K562 (cell line): ENCODE data around the gene MLH1. TPM values are rescaled to one million over a fixed set of nuclear protein-coding genes. Genes with fewer than 3 reads are reported as not detected.
A peak's percentile ranks its signal among the peaks of the same experiment; 100 is the strongest.

ENCODE experiments used
- ADNP ChIP-seq: fragments of 200-800 bp; sonication (Bioruptor generic); IDR thresholded peaks from 2 replicates; pipeline ENCODE4 v1.6.1; 2016; ENCODE audit warnings: missing genetic modification characterization, missing compliant biosample characterization
- ATF3 ChIP-seq, 2 experiments: fragments of 450-650 bp in 1 of 2; sonication (generic) in 1 of 2; formaldehyde crosslinking in 1 of 2; IDR thresholded peaks in 1 of 2; conservative IDR thresholded peaks in 1 of 2; 2 replicates each; pipeline versions ENCODE4 v1.6.1 to v1.8.1; 2016 to 2023; ENCODE audit warnings: mild to moderate bottlenecking in 2 of 2, moderate library complexity in 2 of 2, inconsistent platforms in 1 of 2, missing genetic modification reagents in 1 of 2
- ELF1 ChIP-seq: fragments of 200-800 bp; sonication (Bioruptor generic); IDR thresholded peaks from 2 replicates; pipeline ENCODE4 v1.6.1; 2016; ENCODE audit warnings: missing genetic modification characterization, missing compliant biosample characterization
- GTF2B ChIP-seq: IDR thresholded peaks from 2 replicates; pipeline ENCODE4 v1.6.1; 2011; ENCODE audit not compliant: insufficient read length; ENCODE audit errors: extremely low read depth
- HNRNPL ChIP-seq: fragments of 200-400 bp; formaldehyde crosslinking; IDR thresholded peaks from 2 replicates; pipeline ENCODE4 v1.6.1; 2017; ENCODE audit warnings: low read depth, mild to moderate bottlenecking, low read length
- MNT ChIP-seq, 2 experiments: fragments of 450-650 bp; conservative IDR thresholded peaks; 2 replicates each; pipeline ENCODE4 v1.6.1; 2017; ENCODE audit warnings: mild to moderate bottlenecking in 2 of 2, moderate library complexity in 2 of 2
- POLR2H ChIP-seq: IDR thresholded peaks from 2 replicates; pipeline ENCODE4 v1.6.1; 2016; ENCODE audit warnings: missing genetic modification characterization, low read depth, mild to moderate bottlenecking, control low read depth, missing compliant biosample characterization, moderate library complexity
- PRPF4 ChIP-seq: fragments of 200-400 bp; formaldehyde crosslinking; IDR thresholded peaks from one replicate; pipeline ENCODE4 v1.6.1; 2017; ENCODE audit warnings: low read length, low read depth, mild to moderate bottlenecking; ENCODE audit not compliant: insufficient read depth, poor library complexity, severe bottlenecking
- SMARCA5 ChIP-seq: fragments of 450-650 bp; IDR thresholded peaks from 2 replicates; pipeline ENCODE4 v1.6.1; 2016
- THRAP3 ChIP-seq: fragments of 450-650 bp; IDR thresholded peaks from 2 replicates; pipeline ENCODE4 v1.6.1; 2016; ENCODE audit warnings: mild to moderate bottlenecking, inconsistent platforms, borderline replicate concordance
- TRIM24 ChIP-seq, 2 experiments: fragments of 450-650 bp; IDR thresholded peaks; 2 replicates each; pipeline ENCODE4 v1.6.1; 2016
- ZKSCAN1 ChIP-seq: fragments of 150-350 bp; IDR thresholded peaks from 2 replicates; pipeline ENCODE4 v1.6.1; 2016; ENCODE audit warnings: low read depth, low read length
- ZNF12 ChIP-seq: sonication (generic); formaldehyde crosslinking; IDR thresholded peaks from 2 replicates; pipeline ENCODE4 v1.4.0; 2020; ENCODE audit warnings: mild to moderate bottlenecking, missing genetic modification reagents
- ZNF124 ChIP-seq: sonication (generic); formaldehyde crosslinking; IDR thresholded peaks from 2 replicates; pipeline ENCODE4 v1.8.1; 2022; ENCODE audit warnings: missing genetic modification reagents
- ZNF280A ChIP-seq: fragments of 450-650 bp; IDR thresholded peaks from 2 replicates; pipeline ENCODE4 v1.6.1; 2018; ENCODE audit warnings: mild to moderate bottlenecking, low read depth; ENCODE audit not compliant: partially characterized antibody
- ZNF644 ChIP-seq: fragments of 200-800 bp; sonication (Bioruptor generic); IDR thresholded peaks from 2 replicates; pipeline ENCODE4 v1.6.1; 2016; ENCODE audit warnings: low read depth, missing genetic modification characterization, missing compliant biosample characterization
- polyA plus RNA-seq, 8 experiments: library from polyadenylated mRNA; depleted of rRNA in 4 of 8; stranded (reverse) in 5 of 8; unstranded in 3 of 8; fragments of >200 nt; fragmentation: Nextera tagmentation in 2 of 8; fragmentation: Illumina TruSeq in 1 of 8; extraction: Ambion mirVana in 2 of 8; extraction: Trizol in 1 of 8; gene quantifications; 2 replicates each; pipeline versions ENCODE4 v1.2.1 to v1.2.3, GENCODE V29; 2011 to 2014; ENCODE audit warnings: inconsistent platforms in 1 of 8, missing spikeins in 1 of 8
- total RNA-seq, 7 experiments: library from RNA; depleted of rRNA in 6 of 7; stranded (reverse); fragments of >200 nt in 6 of 7; fragmentation: Illumina TruSeq in 2 of 7; extraction: Trizol in 2 of 7; gene quantifications; 2 replicates each; pipeline versions ENCODE4 v1.2.1 to v1.2.3, GENCODE V29; 2011 to 2021; ENCODE audit warnings: low replicate concordance in 1 of 7

The MLH1 gene
- total and polyA plus RNA-seq, 9 of the 15 experiments (the other 6 are each of a cell fraction or from before 2014, with no cell fraction given): 76.4 to 155 (median 117) TPM

- TF ChIP-seq ATF3 (IDR thresholded peaks at IDR 0.05) (0 out of 2 replicates have a peak, but pooled peaks have one; percentile 2), ATF3 (CRISPR knock-in tag; conservative IDR thresholded peaks at IDR 0.05) (no peak), POLR2H (tag) (peak; percentile 36; the same call in 1 of the 2 replicates), ZNF124 (no peak), ELF1 (tag) (0 out of 2 replicates have a peak, but pooled peaks have one; percentile 19), GTF2B (no peak), SMARCA5 (no peak), ZNF12 (CRISPR knock-in tag) (0 out of 2 replicates have a peak, but pooled peaks have one; percentile 3), ZNF644 (tag) (no peak), ZNF280A (no peak), ZKSCAN1 (no peak), PRPF4 (no peak), THRAP3 (peak; percentile 66; the same call in 1 of the 2 replicates), HNRNPL (no peak), TRIM24 (IDR thresholded peaks at IDR 0.05) (no peak), MNT (conservative IDR thresholded peaks at IDR 0.05) (no peak), ADNP (tag) (no peak)
Observed at GRCh38 chr3:36969085-36969484, 24.2 kb upstream of the MLH1 start (continued).
